HEK293T (cell line): Measurements from ENCODE around the gene RAVER2.

Source experiments
- ARNT ChIP-seq: fragments of 450-650 bp; IDR thresholded peaks from 2 replicates; pipeline ENCODE4 v1.6.1; 2017; ENCODE audit warnings: mild to moderate bottlenecking
- BHLHE40 ChIP-seq: fragments of 450-650 bp; IDR thresholded peaks from 2 replicates; pipeline ENCODE4 v1.6.1; 2016; ENCODE audit warnings: mild to moderate bottlenecking, moderate library complexity, borderline replicate concordance
- FOXK2 ChIP-seq: fragments of 450-650 bp; IDR thresholded peaks from 2 replicates; pipeline ENCODE4 v1.6.1; 2016; ENCODE audit warnings: mild to moderate bottlenecking
- FOXM1 ChIP-seq: fragments of 450-650 bp; IDR thresholded peaks from 2 replicates; pipeline ENCODE4 v1.6.1; 2017; ENCODE audit warnings: mild to moderate bottlenecking, borderline replicate concordance
- HDGF ChIP-seq: fragments of 450-650 bp; IDR thresholded peaks from 2 replicates; pipeline ENCODE4 v1.6.1; 2017; ENCODE audit warnings: antibody characterized with exemption, borderline replicate concordance
- L3MBTL2 ChIP-seq: fragments of 450-650 bp; conservative IDR thresholded peaks from 2 replicates; pipeline ENCODE4 v1.6.1; 2016; ENCODE audit warnings: mild to moderate bottlenecking
- NFRKB ChIP-seq: fragments of 450-650 bp; IDR thresholded peaks from 2 replicates; pipeline ENCODE4 v1.6.1; 2016; ENCODE audit warnings: mild to moderate bottlenecking, moderate library complexity
- SP1 ChIP-seq: fragments of 450-650 bp; IDR thresholded peaks from 2 replicates; pipeline ENCODE4 v1.6.1; 2017
- TF ChIP-seq, protein P1 (sequence below): fragments of 450-650 bp; IDR thresholded peaks from 2 replicates; pipeline ENCODE4 v1.6.1; 2016

DNA sequence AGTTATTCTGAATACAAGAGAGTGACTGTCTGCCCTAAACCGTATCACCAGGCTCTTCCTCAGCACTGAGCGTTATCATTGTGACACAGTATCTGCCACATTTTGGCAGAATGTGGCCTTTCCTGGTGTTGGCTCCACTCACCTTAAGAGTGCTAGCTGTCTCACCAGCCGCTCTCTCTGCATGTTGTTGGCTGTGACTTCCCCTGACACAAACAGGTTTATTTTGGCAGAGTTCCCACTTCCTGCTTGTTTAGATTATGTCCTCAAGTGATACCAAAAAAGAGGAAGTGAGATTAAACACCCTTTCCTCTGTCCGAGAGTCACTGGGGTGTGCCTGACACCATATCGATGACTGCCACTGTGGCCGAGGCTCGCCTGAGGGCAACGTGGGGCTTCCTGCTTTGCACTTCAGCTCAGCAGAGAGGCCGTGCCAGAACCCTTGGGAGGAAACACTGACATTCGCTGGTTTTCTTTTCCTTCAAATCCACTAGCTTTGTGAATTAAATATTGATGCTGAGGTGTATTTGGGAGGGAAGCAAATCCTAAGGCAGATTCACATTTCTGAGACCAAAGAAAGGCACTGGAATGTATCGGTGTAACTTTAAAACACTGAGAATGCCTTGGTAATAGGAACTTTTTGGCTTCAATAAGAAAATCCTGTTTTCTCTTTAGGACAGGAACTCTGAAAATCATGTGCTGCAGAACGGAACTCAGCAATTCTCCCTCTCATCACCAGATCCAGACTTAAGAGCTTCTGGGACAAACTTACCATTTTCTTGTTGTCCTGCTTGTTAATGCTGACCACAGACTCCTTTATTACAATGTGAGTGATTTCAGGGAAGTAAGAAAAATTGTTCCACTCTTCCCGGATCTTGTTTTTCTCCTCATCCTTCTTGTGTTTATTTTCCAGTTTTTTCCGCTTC is 119.4 kb downstream of the RAVER2 start:
- no peak for TF ChIP-seq SP1
- no peak for TF ChIP-seq FOXK2
- TF ChIP-seq BHLHE40: no peak
- TF ChIP-seq ARNT: no peak
- TF ChIP-seq FOXM1: no peak
- no peak for TF ChIP-seq L3MBTL2
- no peak for TF ChIP-seq HDGF
- no peak for TF ChIP-seq NFRKB
- TF ChIP-seq, protein P1, sequence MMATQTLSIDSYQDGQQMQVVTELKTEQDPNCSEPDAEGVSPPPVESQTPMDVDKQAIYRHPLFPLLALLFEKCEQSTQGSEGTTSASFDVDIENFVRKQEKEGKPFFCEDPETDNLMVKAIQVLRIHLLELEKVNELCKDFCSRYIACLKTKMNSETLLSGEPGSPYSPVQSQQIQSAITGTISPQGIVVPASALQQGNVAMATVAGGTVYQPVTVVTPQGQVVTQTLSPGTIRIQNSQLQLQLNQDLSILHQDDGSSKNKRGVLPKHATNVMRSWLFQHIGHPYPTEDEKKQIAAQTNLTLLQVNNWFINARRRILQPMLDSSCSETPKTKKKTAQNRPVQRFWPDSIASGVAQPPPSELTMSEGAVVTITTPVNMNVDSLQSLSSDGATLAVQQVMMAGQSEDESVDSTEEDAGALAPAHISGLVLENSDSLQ: no peak
